ENCODE results near the gene MAGIX.

GRCh38 chrX:49202022-49202421 lies 39.5 kb downstream of the MAGIX start:
- TF ChIP-seq EGR1 (IDR thresholded peaks at IDR 0.05) (no peak), TAF1 (IDR thresholded peaks at IDR 0.05; ENCODE audit: low read depth) (no peak), EP300 (IDR thresholded peaks at IDR 0.05; ENCODE audit: borderline replicate concordance) (no peak), REST (IDR thresholded peaks at IDR 0.05; ENCODE audit: low read depth) (no peak), YY1 (IDR thresholded peaks at IDR 0.05; ENCODE audit: low read depth) (no peak), FOXM1 (IDR thresholded peaks at IDR 0.05; ENCODE audit: borderline replicate concordance, low read depth) (no peak), CEBPB (IDR thresholded peaks at IDR 0.05) (no peak), TCF12 (IDR thresholded peaks at IDR 0.05; ENCODE audit: low read depth) (no peak), RAD21 (IDR thresholded peaks at IDR 0.05; ENCODE audit: low read depth) (no peak), ZBTB7A (IDR thresholded peaks at IDR 0.05; ENCODE audit: low read depth) (no peak), MAX (IDR thresholded peaks at IDR 0.05) (no peak)

Measured in Ishikawa (cell line).